Liver (tissue), 3 donors: ENCODE measurements around the gene CAPZA3.

Experiments used
- GABPA ChIP-seq, 2 donors: IDR thresholded peaks in 1 of 2; conservative IDR thresholded peaks in 1 of 2; 2 replicates each; pipeline ENCODE4 v1.6.1; 2016; ENCODE audit warnings: antibody characterized with exemption in 2 of 2, mild to moderate bottlenecking in 1 of 2, moderate library complexity in 1 of 2
- NR2F2 ChIP-seq: IDR thresholded peaks from 2 replicates; pipeline ENCODE4 v1.6.1; 2016; ENCODE audit warnings: antibody characterized with exemption
- TAF1 ChIP-seq: conservative IDR thresholded peaks from 2 replicates; pipeline ENCODE4 v1.6.1; 2016; ENCODE audit warnings: antibody characterized with exemption, mild to moderate bottlenecking
- TF ChIP-seq, protein P1 (sequence below): fragments of 150-350 bp; IDR thresholded peaks from 2 replicates; pipeline ENCODE4 v1.5.1; 2017; ENCODE audit warnings: improper control_type of control experiment, low read depth, low read length; ENCODE audit not compliant: missing input control
- TF ChIP-seq, protein P2 (sequence below): IDR thresholded peaks from 2 replicates; pipeline ENCODE4 v1.6.1; 2016; ENCODE audit warnings: antibody characterized with exemption, mild to moderate bottlenecking
- donor health status: healthy.
- donor health status: healthy.

GRCh38 chr12:18716236-18716635 lies 21.7 kb upstream of the CAPZA3 start:
- TF ChIP-seq GABPA (IDR thresholded peaks at IDR 0.05 in 1 of 2, conservative IDR thresholded peaks at IDR 0.05 in 1 of 2) = no peak
- TF ChIP-seq, protein P1, sequence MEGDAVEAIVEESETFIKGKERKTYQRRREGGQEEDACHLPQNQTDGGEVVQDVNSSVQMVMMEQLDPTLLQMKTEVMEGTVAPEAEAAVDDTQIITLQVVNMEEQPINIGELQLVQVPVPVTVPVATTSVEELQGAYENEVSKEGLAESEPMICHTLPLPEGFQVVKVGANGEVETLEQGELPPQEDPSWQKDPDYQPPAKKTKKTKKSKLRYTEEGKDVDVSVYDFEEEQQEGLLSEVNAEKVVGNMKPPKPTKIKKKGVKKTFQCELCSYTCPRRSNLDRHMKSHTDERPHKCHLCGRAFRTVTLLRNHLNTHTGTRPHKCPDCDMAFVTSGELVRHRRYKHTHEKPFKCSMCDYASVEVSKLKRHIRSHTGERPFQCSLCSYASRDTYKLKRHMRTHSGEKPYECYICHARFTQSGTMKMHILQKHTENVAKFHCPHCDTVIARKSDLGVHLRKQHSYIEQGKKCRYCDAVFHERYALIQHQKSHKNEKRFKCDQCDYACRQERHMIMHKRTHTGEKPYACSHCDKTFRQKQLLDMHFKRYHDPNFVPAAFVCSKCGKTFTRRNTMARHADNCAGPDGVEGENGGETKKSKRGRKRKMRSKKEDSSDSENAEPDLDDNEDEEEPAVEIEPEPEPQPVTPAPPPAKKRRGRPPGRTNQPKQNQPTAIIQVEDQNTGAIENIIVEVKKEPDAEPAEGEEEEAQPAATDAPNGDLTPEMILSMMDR = no peak
- TF ChIP-seq, protein P2, sequence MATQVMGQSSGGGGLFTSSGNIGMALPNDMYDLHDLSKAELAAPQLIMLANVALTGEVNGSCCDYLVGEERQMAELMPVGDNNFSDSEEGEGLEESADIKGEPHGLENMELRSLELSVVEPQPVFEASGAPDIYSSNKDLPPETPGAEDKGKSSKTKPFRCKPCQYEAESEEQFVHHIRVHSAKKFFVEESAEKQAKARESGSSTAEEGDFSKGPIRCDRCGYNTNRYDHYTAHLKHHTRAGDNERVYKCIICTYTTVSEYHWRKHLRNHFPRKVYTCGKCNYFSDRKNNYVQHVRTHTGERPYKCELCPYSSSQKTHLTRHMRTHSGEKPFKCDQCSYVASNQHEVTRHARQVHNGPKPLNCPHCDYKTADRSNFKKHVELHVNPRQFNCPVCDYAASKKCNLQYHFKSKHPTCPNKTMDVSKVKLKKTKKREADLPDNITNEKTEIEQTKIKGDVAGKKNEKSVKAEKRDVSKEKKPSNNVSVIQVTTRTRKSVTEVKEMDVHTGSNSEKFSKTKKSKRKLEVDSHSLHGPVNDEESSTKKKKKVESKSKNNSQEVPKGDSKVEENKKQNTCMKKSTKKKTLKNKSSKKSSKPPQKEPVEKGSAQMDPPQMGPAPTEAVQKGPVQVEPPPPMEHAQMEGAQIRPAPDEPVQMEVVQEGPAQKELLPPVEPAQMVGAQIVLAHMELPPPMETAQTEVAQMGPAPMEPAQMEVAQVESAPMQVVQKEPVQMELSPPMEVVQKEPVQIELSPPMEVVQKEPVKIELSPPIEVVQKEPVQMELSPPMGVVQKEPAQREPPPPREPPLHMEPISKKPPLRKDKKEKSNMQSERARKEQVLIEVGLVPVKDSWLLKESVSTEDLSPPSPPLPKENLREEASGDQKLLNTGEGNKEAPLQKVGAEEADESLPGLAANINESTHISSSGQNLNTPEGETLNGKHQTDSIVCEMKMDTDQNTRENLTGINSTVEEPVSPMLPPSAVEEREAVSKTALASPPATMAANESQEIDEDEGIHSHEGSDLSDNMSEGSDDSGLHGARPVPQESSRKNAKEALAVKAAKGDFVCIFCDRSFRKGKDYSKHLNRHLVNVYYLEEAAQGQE = no peak
- no peak for TF ChIP-seq TAF1
- TF ChIP-seq NR2F2 = no peak
